Activated B cell treated with CpG ODN at 0.5 μM for 24 hours (primary cell): ENCODE data around the gene EWSR1. TPM values are rescaled to one million over a fixed set of nuclear protein-coding genes. Genes with fewer than 3 reads are reported as not detected.

ENCODE experiments used
- ATAC-seq: fragments of 200-7000 bp; cut with Tn5 transposase; one replicate; pipeline ENCODE4 v1.10.0; 2021; ENCODE audit warnings: low read depth, mild to moderate bottlenecking, moderate library complexity
- CTCF ChIA-PET: fragments of 350-600 bp; sonication (Branson Sonifier 250); formaldehyde crosslinking; loops from one replicate; lab custom pipeline; 2021; ENCODE audit warnings: antibody characterized with exemption; lab: Charles Lee
- POLR2A ChIA-PET: fragments of 350-600 bp; sonication (Branson Sonifier 250); formaldehyde crosslinking; loops from one replicate; lab custom pipeline; 2021; ENCODE audit warnings: antibody characterized with exemption; lab: Charles Lee
- DNase-seq: peaks from one replicate; pipeline ENCODE4 v3.0.0; 2022
- H3K27ac Mint-ChIP-seq: one replicate; pipeline ENCODE4 v1.8.0; 2020; ENCODE audit warnings: mixed read lengths
- H3K27me3 Mint-ChIP-seq: one replicate; pipeline ENCODE4 v1.8.0; 2021; ENCODE audit warnings: mixed read lengths
- H3K36me3 Mint-ChIP-seq: one replicate; pipeline ENCODE4 v1.8.0; 2021; ENCODE audit warnings: low read depth, mixed read lengths
- H3K4me1 Mint-ChIP-seq: one replicate; pipeline ENCODE4 v1.8.0; 2021; ENCODE audit warnings: mixed read lengths
- H3K4me3 Mint-ChIP-seq: one replicate; pipeline ENCODE4 v1.8.0; 2020; ENCODE audit warnings: mild to moderate bottlenecking, mixed read lengths
- H3K9me3 Mint-ChIP-seq: one replicate; pipeline ENCODE4 v1.8.0; 2020; ENCODE audit warnings: mixed read lengths
- CTCF ChIP-seq: fragments of 200-600 bp; IDR thresholded peaks from one replicate; pipeline ENCODE4 v1.8.0; 2022; ENCODE audit warnings: antibody characterized with exemption, mild to moderate bottlenecking
- intact Hi-C: fragments of 100-400 bp; cut with micrococcal nuclease; formaldehyde crosslinking; loops from one replicate; pipeline ENCODE4 v1.15.1; 2024
- total RNA-seq: library from RNA; stranded (reverse); gene quantifications from 2 replicates; pipeline ENCODE4 v1.2.3, GENCODE V29; 2022

Gene EWSR1
- total RNA-seq, 1 donor from 2014 or later, result 382 TPM

- ChIA-PET POLR2A (no interaction called here), CTCF (no interaction called here)
- DNase-seq (no peak), ATAC-seq (no peak)
- no peak overlapping the region for H3K4me3 Mint-ChIP-seq
- H3K9me3 Mint-ChIP-seq, result no peaks in the 10 kb centered on the region
- TF ChIP-seq CTCF, result no peak
- no peaks in the 10 kb centered on the region for H3K4me1 Mint-ChIP-seq
- intact Hi-C loops, result no loop called here
- no peak overlapping the region for H3K27ac Mint-ChIP-seq
- no peaks in the 10 kb centered on the region for H3K27me3 Mint-ChIP-seq
- peaks cover 76% of the 10 kb centered on the region for H3K36me3 Mint-ChIP-seq
Observed at GRCh38 chr22:29330291-29330690, 62.2 kb downstream of the EWSR1 start.

- DNase-seq, result no peak
- Mint-ChIP-seq H3K9me3 (no peaks in the 10 kb centered on the region), H3K27ac (no peak overlapping the region), H3K4me3 (no peak overlapping the region), H3K4me1 (no peaks in the 10 kb centered on the region), H3K36me3 (peaks cover 80% of the 10 kb centered on the region), H3K27me3 (no peaks in the 10 kb centered on the region)
- POLR2A ChIA-PET, result no interaction called here
- intact Hi-C loops, result no loop called here
- ATAC-seq, result no peak
- no peak for TF ChIP-seq CTCF
- CTCF ChIA-PET, result no interaction called here
Observed at GRCh38 chr22:29330753-29331152, 62.7 kb downstream of the EWSR1 start.

GRCh38 chr22:29331213-29331612, 63.1 kb downstream of the EWSR1 start:
- intact Hi-C loops, result no loop called here
- CTCF ChIA-PET, result no interaction called here

GRCh38 chr22:29331658-29332300, 63.7 kb downstream of the EWSR1 start:
- ChIA-PET POLR2A (no interaction called here), CTCF (no interaction called here)
- ATAC-seq (no peak), DNase-seq (no peak)
- H3K9me3 Mint-ChIP-seq, result no peaks in the 10 kb centered on the region
- no peaks in the 10 kb centered on the region for H3K27me3 Mint-ChIP-seq
- peaks cover 84% of the 10 kb centered on the region for H3K36me3 Mint-ChIP-seq
- H3K4me3 Mint-ChIP-seq, result no peak overlapping the region
- intact Hi-C loops, result no loop called here
- H3K27ac Mint-ChIP-seq, result no peak overlapping the region
- TF ChIP-seq CTCF, result no peak
- no peaks in the 10 kb centered on the region for H3K4me1 Mint-ChIP-seq

More at GRCh38 chr22:29331213-29331612, 63.1 kb downstream of the EWSR1 start:
- DNase-seq (no peak), ATAC-seq (no peak)
- Mint-ChIP-seq H3K4me3 (no peak overlapping the region), H3K4me1 (no peaks in the 10 kb centered on the region), H3K27me3 (no peaks in the 10 kb centered on the region), H3K27ac (no peak overlapping the region), H3K36me3 (peaks cover 84% of the 10 kb centered on the region), H3K9me3 (no peaks in the 10 kb centered on the region)
- no peak for TF ChIP-seq CTCF
- POLR2A ChIA-PET, result no interaction called here

- no peak overlapping the region for H3K4me3 Mint-ChIP-seq
- POLR2A ChIA-PET, result no interaction called here
- no peaks in the 10 kb centered on the region for H3K27me3 Mint-ChIP-seq
- DNase-seq (no peak), ATAC-seq (no peak)
- H3K4me1 Mint-ChIP-seq, result no peaks in the 10 kb centered on the region
- H3K27ac Mint-ChIP-seq, result no peak overlapping the region
- intact Hi-C loops, result no loop called here
- H3K36me3 Mint-ChIP-seq, result peaks cover 88% of the 10 kb centered on the region
- TF ChIP-seq CTCF, result no peak
- CTCF ChIA-PET, result no interaction called here
- H3K9me3 Mint-ChIP-seq, result no peaks in the 10 kb centered on the region
Observed at GRCh38 chr22:29332886-29333496, 64.9 kb downstream of the EWSR1 start.
